ENCODE measurements around the gene CHST8.

CHST8 gene

GRCh38 chr19:33737681-33738371 is 116.1 kb downstream of the CHST8 start:
- no peak for DNase-seq (ENCODE audit: low read depth)

GRCh38 chr19:33740811-33741396 is 119.2 kb downstream of the CHST8 start:
- peak; percentile 3 for DNase-seq (ENCODE audit: low read depth)

- no peak for DNase-seq (ENCODE audit: low read depth)
Observed at GRCh38 chr19:33745297-33745696, 123.5 kb downstream of the CHST8 start.

- DNase-seq (ENCODE audit: low read depth) = no peak
Observed at GRCh38 chr19:33746159-33746558, 124.4 kb downstream of the CHST8 start.

GRCh38 chr19:33747273-33747672 is 125.5 kb downstream of the CHST8 start:
- DNase-seq (ENCODE audit: low read depth) = no peak

- no peak for DNase-seq (ENCODE audit: low read depth)
Observed at GRCh38 chr19:33748231-33748630, 126.5 kb downstream of the CHST8 start.

GRCh38 chr19:33749016-33749415 is 127.3 kb downstream of the CHST8 start:
- DNase-seq (ENCODE audit: low read depth) = no peak

- DNase-seq (ENCODE audit: low read depth) = no peak
Observed at GRCh38 chr19:33749619-33750175, 127.9 kb downstream of the CHST8 start.

GRCh38 chr19:33750587-33751435 is 129.1 kb downstream of the CHST8 start:
- DNase-seq (ENCODE audit: low read depth) = no peak

GRCh38 chr19:33751436-33751770 is 129.7 kb downstream of the CHST8 start:
- DNase-seq (ENCODE audit: low read depth) = no peak

GRCh38 chr19:33752018-33752800 is 130.5 kb downstream of the CHST8 start:
- no peak for DNase-seq (ENCODE audit: low read depth)

- DNase-seq (ENCODE audit: low read depth) = no peak
Observed at GRCh38 chr19:33752945-33753344, 131.2 kb downstream of the CHST8 start.

GRCh38 chr19:33754361-33754760 is 132.6 kb downstream of the CHST8 start:
- DNase-seq (ENCODE audit: low read depth) = no peak

- no peak for DNase-seq (ENCODE audit: low read depth)
Observed at GRCh38 chr19:33755099-33756035, 133.6 kb downstream of the CHST8 start.

- no peak for DNase-seq (ENCODE audit: low read depth)
Observed at GRCh38 chr19:33756177-33756576, 134.4 kb downstream of the CHST8 start.

GRCh38 chr19:33758541-33759013 is 136.8 kb downstream of the CHST8 start:
- DNase-seq (ENCODE audit: low read depth) = no peak

- no peak for DNase-seq (ENCODE audit: low read depth)
Observed at GRCh38 chr19:33759356-33759755, 137.6 kb downstream of the CHST8 start.

GRCh38 chr19:33763633-33764371 is 142.0 kb downstream of the CHST8 start:
- DNase-seq (ENCODE audit: low read depth) = no peak

- DNase-seq (ENCODE audit: low read depth) = no peak
Observed at GRCh38 chr19:33766623-33767022, 144.9 kb downstream of the CHST8 start.

GRCh38 chr19:33767898-33768413 is 146.2 kb downstream of the CHST8 start:
- no peak for DNase-seq (ENCODE audit: low read depth)

Measured in activated T-cell treated with anti-CD3 and anti-CD28 coated beads for 24 hours (primary cell).